Activated CD8-positive, alpha-beta memory T cell treated with anti-CD3 and anti-CD28 coated beads for 1 hour (primary cell): ENCODE data around the gene HOXD4.

Experiments used
- DNase-seq, 2 donors: peaks; one replicate each; pipeline ENCODE4 v3.0.0-alpha.2; 2020; ENCODE audit warnings: low read depth in 1 of 2; ENCODE audit errors: extremely low read depth in 1 of 2

HOXD4 gene

GRCh38 chr2:176156807-176157498 is 5.6 kb downstream of the HOXD4 start, which contains the start of gene HOXD3:
HOXD3 (plus strand) TSS chr2:176157307; CDS start chr2:176169115, 11,808 bp downstream.
- no peak for DNase-seq

DNA sequence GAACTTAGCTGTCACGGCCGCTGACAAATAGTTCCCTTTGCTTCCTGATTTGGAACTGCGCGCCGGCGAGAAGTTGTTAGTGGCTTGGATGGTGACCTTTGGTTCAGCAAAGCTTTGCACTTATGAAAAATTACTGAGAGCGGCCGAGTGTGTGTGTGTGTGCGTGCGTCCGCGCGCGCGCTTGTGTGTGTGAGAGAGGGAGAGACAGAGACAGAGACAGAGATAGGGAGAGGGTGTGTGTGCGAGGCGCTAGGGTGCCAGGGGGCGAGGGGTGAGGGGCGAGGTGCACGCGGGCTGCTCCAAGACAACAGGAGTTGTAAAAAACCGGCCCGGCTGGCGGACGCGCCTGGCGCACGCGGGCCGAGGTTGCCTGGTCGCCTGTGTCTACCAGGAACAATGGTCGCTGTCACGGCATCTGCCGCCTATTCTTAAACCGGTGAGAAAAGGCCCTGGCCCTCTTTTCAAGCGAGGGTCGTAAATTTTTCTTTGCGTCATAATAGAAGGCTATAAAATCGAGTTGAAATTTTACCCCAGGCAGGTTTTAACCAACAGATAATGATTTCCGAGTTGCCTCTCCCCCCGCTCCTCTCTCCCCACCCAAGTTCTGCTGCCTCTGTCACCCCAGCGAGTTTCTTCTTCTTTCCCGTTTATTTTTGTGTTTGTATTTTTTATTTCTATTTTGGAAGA is 6.3 kb downstream of the HOXD4 start:
- DNase-seq = no peak

- no peak for DNase-seq
Observed at GRCh38 chr2:176158186-176158591, 6.8 kb downstream of the HOXD4 start.

DNA sequence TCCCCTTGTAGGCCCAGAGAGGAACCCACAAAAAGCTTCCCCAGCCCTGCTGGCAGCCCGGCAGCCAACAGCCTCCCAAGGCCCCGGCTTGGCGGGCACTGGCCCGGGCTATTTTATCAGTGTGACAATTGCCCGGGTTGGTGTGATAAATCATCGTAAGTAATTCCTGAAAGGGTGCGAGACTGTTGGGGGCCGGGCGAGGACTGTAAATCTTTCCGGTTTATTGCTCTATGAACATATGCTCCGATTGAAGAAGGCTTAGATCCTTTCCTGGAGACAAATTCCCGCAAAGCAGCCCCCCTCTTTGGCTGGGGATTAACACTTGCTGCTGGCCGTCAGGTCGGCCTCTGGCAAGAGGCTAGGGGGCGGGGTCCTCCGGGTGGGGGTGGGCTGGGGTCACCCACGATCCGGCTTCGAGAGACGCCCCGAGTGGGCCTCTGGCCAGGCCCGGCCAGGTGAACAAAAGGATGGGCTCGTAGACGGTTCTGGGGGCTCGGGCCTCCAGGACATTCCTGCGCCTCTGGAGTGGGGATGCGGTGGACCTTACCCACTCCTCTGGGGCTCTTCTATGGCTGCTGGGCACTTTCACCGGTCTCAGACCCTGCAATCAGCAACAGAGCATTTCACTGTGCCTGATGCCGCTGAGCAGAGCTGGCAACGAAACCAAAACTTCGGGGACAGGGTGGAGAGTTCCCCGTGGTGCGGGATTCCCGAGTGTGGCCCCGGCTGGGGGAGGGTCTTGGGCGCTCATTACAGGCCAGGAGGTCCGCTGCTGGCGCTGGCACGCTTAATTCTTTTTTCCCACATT is 7.7 kb downstream of the HOXD4 start:
- DNase-seq = no peak

DNA sequence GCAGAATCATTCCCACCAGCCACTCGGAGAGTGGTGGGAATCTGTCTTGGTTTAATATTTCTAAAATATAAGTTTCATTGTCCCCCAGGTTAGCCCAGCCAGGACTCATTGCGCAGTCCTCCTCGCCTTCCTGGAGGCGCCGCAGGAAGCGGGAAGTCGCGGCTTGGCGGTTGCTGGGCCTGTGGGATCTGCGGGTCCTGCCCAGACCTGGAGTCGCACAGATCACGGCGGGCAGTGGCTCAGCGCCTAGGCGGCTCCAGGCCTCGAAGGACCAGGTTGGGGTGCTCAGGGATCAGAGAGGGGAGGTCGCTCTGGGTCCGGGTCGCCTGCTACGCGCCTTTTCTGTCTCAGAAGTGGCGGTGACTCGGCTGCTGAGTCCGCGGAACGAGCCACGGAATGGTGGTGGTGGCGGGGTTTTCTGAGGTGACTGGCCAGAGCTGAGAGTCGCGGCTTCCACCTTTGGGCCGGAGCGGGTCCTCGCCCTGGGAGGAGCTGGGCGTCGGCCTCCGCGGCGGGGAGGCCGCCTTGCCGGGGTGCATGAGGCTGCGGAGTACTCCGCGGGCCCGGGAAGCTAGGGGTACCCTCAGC is 8.4 kb downstream of the HOXD4 start:
- no peak for DNase-seq

GRCh38 chr2:176160251-176160985 is 9.1 kb downstream of the HOXD4 start:
- DNase-seq = no peak

DNA sequence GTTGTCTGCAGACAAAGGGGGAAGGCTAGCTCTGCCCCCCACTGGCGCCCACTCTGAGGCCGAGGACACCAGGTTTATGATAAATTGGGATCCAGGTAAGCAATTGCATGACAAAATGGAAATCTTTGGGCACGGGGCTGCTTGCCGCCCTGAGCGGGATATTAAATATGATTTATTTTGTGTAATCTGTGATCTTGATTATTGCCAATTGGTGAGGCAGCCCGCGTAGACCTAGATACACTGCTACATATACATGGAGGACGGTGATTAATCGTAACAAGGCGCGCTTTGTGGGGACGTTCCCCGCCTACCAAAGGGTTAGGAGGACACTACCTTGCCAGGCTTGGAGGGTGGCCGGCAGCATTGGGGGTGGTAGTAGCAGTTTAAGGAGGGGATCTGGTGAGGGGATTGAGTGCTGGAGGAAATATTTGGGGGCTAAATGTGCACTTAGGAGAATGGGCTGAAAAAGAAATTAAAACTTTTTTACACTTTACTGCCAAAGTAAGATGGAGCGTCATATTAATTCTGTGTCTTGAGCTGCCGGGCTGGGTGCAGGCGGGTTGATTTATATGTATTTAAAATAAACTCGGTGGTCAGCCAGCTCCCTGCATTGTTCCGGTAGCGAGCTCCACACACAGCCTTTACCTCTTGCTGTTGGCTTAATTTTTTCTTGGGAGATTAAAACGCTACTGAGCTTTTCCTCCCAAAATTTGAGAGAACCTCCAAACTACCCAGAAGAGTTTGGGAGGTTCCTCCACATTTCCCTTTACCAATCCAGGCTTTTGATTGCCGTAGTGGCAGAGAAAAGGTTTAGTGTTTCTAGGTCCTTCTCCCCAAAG is 9.9 kb downstream of the HOXD4 start:
- no peak for DNase-seq

GRCh38 chr2:176161825-176162626 is 10.7 kb downstream of the HOXD4 start:
- DNase-seq = no peak

DNA sequence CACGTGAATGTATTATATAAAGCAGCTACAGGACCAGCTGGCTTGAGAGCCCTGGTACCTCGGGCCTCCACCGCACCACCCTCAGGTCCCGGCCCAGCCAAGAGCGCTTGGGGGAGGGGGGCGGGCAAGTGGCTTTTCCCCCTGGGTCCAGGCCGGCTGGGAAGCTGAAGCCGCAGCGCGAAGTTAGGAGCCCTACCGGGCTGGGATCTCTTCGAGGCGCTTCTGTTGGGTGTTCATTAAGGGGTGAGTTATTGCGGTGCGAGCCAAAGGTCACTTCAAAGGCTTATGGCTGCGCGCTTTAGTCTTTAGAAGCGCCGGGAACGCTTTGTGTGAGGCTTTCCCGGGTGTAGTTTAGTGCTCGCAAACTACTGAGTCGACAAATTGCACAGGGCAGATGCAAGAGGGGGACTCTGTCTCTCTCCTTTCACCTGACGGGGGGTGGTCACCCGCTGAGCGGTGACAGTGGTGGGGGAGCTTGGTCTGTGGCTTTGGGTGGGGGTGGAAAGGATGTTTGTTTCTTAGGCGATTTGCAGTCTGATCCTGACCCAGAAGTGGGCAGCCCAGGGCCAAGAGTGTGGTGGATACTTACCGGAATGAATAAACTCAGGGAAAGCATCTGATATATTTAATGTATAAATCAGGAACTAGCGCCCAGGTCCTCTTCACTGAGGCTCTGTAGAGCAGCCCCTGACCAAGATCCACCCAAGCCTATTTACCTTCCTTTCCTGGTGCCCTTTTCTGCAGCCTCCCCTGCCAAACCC is 11.7 kb downstream of the HOXD4 start:
- no peak for DNase-seq

DNA sequence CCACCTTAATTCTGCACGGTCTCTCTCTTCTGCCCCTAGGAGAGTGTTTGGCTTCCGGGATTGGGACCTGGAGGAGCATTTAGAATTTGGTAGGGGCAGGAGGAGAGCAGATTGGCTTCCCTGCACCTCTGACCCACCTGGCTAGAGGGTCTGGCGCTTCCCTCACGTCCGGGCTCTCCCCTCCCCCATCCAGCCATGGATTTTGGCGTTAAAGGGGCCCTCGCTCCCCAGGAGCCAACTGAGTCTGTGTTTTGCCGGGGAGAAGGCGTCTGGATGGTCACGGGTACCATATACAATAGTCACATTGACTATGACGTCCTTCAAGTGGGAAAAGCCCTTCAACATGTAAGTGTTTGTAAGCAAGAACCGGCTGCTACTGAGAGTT is 12.3 kb downstream of the HOXD4 start:
- DNase-seq = no peak

- DNase-seq = no peak
Observed at GRCh38 chr2:176164201-176164600, 12.9 kb downstream of the HOXD4 start.

DNA sequence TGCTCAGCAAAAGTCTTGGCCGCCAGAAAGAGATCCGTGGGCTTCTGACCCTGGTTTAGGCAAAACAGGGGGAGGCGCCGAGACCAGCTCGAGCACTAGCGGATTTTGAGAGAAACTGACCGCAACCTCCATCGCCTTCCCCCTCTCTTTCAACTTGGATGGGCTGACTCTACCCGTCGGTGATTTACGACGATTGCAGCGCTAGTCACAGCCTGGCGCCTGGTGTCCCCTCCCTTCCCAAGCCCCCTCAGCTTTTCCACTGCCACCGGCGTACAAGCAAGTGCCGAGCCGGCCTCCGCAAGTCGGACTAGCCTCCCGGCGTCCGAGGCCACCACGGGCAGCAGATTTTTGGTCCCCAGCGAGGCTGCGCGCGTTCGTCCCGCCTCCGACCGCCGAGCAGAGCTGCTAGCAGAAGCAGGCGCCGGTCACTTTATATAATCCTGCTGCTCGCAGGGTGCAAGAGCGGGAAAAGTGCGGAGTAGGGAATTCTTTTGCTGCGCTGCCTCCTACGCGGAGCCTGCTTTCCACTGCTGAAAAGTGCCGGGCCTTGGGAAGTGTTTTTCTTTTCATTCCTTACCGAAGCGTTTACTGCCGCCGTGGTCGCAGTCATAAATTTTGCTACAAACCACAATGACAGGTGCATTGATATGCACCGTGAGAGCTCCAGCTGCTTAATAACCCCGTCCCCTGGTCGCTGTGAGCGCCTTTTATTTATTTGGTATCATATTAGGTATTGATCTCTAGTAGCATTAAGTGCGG is 13.4 kb downstream of the HOXD4 start:
- DNase-seq = no peak

GRCh38 chr2:176165370-176166050 is 14.2 kb downstream of the HOXD4 start:
- no peak for DNase-seq

GRCh38 chr2:176166272-176166671 is 14.9 kb downstream of the HOXD4 start:
- DNase-seq = no peak

- no peak for DNase-seq
Observed at GRCh38 chr2:176167398-176167797, 16.0 kb downstream of the HOXD4 start.

- DNase-seq = no peak
Observed at GRCh38 chr2:176169181-176169580, 17.8 kb downstream of the HOXD4 start.

DNA sequence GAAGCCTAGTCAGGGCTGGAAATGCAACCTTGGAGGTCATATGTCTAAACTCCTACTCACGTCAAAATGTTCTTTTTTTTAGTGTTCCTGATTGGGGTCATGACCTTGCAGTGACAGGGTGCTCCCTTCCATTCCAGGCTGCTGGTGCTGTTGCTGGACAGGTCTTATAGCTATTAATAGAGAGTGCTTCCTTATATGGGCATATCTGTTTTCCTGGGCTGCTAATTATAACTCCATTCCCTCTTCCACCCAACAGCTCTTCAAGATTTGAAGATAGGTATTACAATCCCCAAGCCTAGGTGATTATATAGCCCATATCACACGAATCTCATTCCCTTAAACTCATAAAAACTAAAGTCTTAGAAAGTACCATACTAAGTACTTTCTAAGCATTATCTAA is 18.4 kb downstream of the HOXD4 start:
- DNase-seq = no peak
